ENCODE measurements around the gene EMID1. TPM values are rescaled to one million over a fixed set of nuclear protein-coding genes. Genes with fewer than 3 reads are reported as not detected.

Gene EMID1
- total RNA-seq, 1 experiment from 2014 or later: 9.6 TPM

DNA sequence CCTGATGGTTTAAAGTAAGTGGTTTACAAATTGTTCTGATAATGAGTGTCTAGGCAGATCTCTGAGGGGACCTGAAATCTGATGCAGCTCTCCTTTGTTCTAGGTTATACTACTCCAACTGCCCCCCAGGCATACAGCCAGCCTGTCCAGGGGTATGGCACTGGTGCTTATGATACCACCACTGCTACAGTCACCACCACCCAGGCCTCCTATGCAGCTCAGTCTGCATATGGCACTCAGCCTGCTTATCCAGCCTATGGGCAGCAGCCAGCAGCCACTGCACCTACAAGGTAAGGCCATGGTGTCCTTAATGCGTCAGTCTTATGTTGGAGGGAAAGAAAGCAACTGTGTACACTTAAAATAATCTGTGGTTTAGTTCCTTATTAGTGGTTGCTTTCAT lies 72.2 kb downstream of the EMID1 start:
- H3K9me3 ChIP-seq (ENCODE audit: control insufficient read depth in 1 of 2, insufficient read depth in 1 of 2, low read depth in 1 of 2, low read length in 2 of 2): no peaks in the 10 kb centered on the region
- POLR2A ChIA-PET: no interaction called here
- ATAC-seq (no peak), DNase-seq (ENCODE audit: low read depth, low spot score) (no peak)
- intact Hi-C loops (cut with micrococcal nuclease): no loop called here
- RAD21 ChIA-PET (ENCODE audit: low non-redundant PET in 1 of 2, low total read pairs in 2 of 2, uncharacterized antibody in 2 of 2, unreplicated experiment in 2 of 2): no interaction called here
- peaks cover 73 to 86% of the 10 kb centered on the region in 2 experiments for H3K36me3 ChIP-seq (ENCODE audit: control insufficient read depth in 1 of 2, insufficient read depth in 2 of 2, low read length in 2 of 2)
- no peaks in the 10 kb centered on the region for H3K4me1 ChIP-seq (ENCODE audit: control insufficient read depth in 1 of 2, insufficient read depth in 2 of 2, low read length in 2 of 2)
- no peak overlapping the region for H3K4me3 ChIP-seq (replicated peaks in 1 of 2; ENCODE audit: low read depth in 1 of 2, low read length in 2 of 2)
- no peak overlapping the region for H3K27ac ChIP-seq (ENCODE audit: low read depth, low read length)
- BruUV-seq (replicated peaks): no TSS peak
- no peaks in the 10 kb centered on the region for H3K9me2 ChIP-seq (ENCODE audit: insufficient read depth)
- TF ChIP-seq, protein P1, sequence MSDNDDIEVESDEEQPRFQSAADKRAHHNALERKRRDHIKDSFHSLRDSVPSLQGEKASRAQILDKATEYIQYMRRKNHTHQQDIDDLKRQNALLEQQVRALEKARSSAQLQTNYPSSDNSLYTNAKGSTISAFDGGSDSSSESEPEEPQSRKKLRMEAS (IDR thresholded peaks at IDR 0.05): no peak
- TF ChIP-seq, protein P2, sequence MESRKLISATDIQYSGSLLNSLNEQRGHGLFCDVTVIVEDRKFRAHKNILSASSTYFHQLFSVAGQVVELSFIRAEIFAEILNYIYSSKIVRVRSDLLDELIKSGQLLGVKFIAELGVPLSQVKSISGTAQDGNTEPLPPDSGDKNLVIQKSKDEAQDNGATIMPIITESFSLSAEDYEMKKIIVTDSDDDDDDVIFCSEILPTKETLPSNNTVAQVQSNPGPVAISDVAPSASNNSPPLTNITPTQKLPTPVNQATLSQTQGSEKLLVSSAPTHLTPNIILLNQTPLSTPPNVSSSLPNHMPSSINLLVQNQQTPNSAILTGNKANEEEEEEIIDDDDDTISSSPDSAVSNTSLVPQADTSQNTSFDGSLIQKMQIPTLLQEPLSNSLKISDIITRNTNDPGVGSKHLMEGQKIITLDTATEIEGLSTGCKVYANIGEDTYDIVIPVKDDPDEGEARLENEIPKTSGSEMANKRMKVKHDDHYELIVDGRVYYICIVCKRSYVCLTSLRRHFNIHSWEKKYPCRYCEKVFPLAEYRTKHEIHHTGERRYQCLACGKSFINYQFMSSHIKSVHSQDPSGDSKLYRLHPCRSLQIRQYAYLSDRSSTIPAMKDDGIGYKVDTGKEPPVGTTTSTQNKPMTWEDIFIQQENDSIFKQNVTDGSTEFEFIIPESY (IDR thresholded peaks at IDR 0.05; ENCODE audit: extremely low read depth, insufficient replicate concordance, low read length): no peak
- no peak for TF ChIP-seq ELF1 (IDR thresholded peaks at IDR 0.05; ENCODE audit: borderline replicate concordance, low read depth)
- TF ChIP-seq YY1 (IDR thresholded peaks at IDR 0.05; ENCODE audit: extremely low read depth, insufficient replicate concordance, low read depth, low read length): no peak
- no peak for TF ChIP-seq FOSL1 (IDR thresholded peaks at IDR 0.05; ENCODE audit: low read depth)
- no peak for TF ChIP-seq EGR1 (IDR thresholded peaks at IDR 0.05; ENCODE audit: low read depth)
- TF ChIP-seq ZNF274 (IDR thresholded peaks at IDR 0.05; ENCODE audit: low read depth, low read length): no peak
- no peak overlapping the region for H3K9ac ChIP-seq (ENCODE audit: low read length)
- peaks cover 100% of the 10 kb centered on the region for H3K79me2 ChIP-seq (ENCODE audit: insufficient read depth, low read length)
- H4K20me1 ChIP-seq (ENCODE audit: insufficient read depth): peaks cover 63% of the 10 kb centered on the region; the same call in 1 of the 2 replicates
- H3K4me2 ChIP-seq (ENCODE audit: low read length): no peak overlapping the region
- H3K27me3 ChIP-seq (ENCODE audit: insufficient read depth, low read length): no peaks in the 10 kb centered on the region
- no peak overlapping the region for H2AFZ ChIP-seq (ENCODE audit: low read depth, low read length, poor library complexity, severe bottlenecking)
- CTCF ChIA-PET: no interaction called here

DNA sequence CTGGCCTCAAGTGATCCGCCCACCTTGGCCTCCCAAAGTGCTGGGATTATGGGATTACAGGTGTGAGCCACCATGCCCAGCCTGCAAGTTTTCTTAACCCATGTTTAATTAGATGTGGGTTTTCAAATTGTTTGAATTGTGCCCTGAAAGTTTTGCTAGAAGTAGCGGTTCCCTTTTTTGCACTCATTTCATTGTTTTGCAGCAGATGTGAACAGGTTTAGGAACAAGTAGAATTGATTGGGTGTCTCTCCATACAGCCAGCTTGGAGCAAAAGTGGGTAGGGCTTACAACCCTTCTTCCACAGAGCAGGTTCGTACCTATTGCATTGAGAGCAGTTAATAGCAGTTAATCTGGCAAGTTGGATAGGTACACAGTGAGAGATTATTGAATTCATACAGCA lies 78.5 kb downstream of the EMID1 start:
- Histone ChIP-seq H4K20me1 (ENCODE audit: insufficient read depth) (peaks cover 40% of the 10 kb centered on the region; the same call in 1 of the 2 replicates), H3K4me1 (ENCODE audit: control insufficient read depth in 1 of 2, insufficient read depth in 2 of 2, low read length in 2 of 2) (no peaks in the 10 kb centered on the region), H3K36me3 (ENCODE audit: control insufficient read depth in 1 of 2, insufficient read depth in 2 of 2, low read length in 2 of 2) (peaks cover 63 to 75% of the 10 kb centered on the region in 2 experiments), H3K9ac (ENCODE audit: low read length) (no peak overlapping the region), H3K27ac (ENCODE audit: low read depth, low read length) (no peak overlapping the region), H3K9me3 (ENCODE audit: control insufficient read depth in 1 of 2, insufficient read depth in 1 of 2, low read depth in 1 of 2, low read length in 2 of 2) (no peaks in the 10 kb centered on the region), H3K27me3 (ENCODE audit: insufficient read depth, low read length) (no peaks in the 10 kb centered on the region), H2AFZ (ENCODE audit: low read depth, low read length, poor library complexity, severe bottlenecking) (no peak overlapping the region), H3K9me2 (ENCODE audit: insufficient read depth) (no peaks in the 10 kb centered on the region), H3K4me2 (ENCODE audit: low read length) (no peak overlapping the region), H3K4me3 (replicated peaks in 1 of 2; ENCODE audit: low read depth in 1 of 2, low read length in 2 of 2) (no peak overlapping the region), H3K79me2 (ENCODE audit: insufficient read depth, low read length) (peaks cover 100% of the 10 kb centered on the region)
- ChIA-PET RAD21 (ENCODE audit: low non-redundant PET in 1 of 2, low total read pairs in 2 of 2, uncharacterized antibody in 2 of 2, unreplicated experiment in 2 of 2) (no interaction called here), POLR2A (no interaction called here), CTCF (no interaction called here)
- intact Hi-C loops (cut with micrococcal nuclease): no loop called here
- ATAC-seq (no peak), DNase-seq (ENCODE audit: low read depth, low spot score) (no peak)
- no peak for TF ChIP-seq TCF7L2 (IDR thresholded peaks at IDR 0.05; ENCODE audit: borderline replicate concordance, extremely low read depth, insufficient read depth, insufficient read length)
- BruUV-seq (replicated peaks): no TSS peak
